ENCODE data around the gene DMBT1.

DMBT1 gene

GRCh38 chr10:122532601-122533296 lies 27.8 kb upstream of the DMBT1 start:
- Mint-ChIP-seq H3K36me3 (ENCODE audit: low read depth) (no peaks in the 10 kb centered on the region), H3K27ac (no peak overlapping the region), H3K4me1 (ENCODE audit: low read depth) (no peaks in the 10 kb centered on the region)

DNA sequence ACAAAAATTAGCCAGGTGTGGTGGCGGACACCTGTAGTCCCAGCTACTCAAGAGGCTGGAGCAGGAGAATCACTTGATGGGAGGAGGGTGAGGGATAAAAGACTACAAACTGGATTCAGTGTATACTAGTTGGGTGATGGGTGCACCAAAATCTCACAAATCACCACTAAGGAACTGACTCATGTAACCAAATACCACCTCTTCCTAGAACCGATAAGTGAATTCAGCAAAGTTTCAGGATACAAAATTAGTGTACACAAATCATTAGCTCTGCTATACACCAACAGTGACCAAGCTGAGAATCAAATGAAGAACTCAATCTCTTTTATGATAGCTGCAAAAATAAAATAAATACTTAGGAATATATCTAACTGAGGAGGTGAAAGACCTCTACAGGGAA lies 23.0 kb upstream of the DMBT1 start:
- Mint-ChIP-seq H3K4me1 (ENCODE audit: low read depth) (peaks cover 21% of the 10 kb centered on the region), H3K27ac (no peak overlapping the region), H3K27me3 (peaks cover 6% of the 10 kb centered on the region), H3K9me3 (no peaks in the 10 kb centered on the region), H3K36me3 (ENCODE audit: low read depth) (no peaks in the 10 kb centered on the region), H3K4me3 (no peak overlapping the region)

More at GRCh38 chr10:122532601-122533296, 27.8 kb upstream of the DMBT1 start:
- peaks cover 20% of the 10 kb centered on the region for H3K27me3 Mint-ChIP-seq
- H3K9me3 Mint-ChIP-seq: no peaks in the 10 kb centered on the region
- H3K4me3 Mint-ChIP-seq: no peak overlapping the region

DNA sequence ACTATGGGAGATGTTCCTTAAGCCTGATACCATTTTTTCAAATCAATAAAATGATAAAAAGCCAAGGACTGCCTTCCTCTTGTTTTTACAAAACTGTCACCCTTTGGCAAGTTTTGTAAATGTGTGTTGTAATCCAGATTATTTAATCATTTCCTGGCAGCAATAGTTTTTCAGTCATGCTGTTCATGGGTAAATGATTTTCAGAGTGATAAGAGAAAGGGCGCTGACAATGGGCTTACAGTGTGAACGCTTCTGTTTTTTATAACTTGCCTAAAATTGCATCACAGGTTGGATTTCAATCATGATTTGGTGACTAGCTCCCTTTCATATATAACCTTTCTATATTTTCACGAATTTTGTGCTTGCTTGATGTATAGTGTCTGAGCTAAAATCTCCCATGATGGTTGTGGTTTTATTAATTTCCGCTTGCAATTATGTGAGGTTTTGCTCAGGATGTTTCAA lies 19.0 kb upstream of the DMBT1 start:
- Mint-ChIP-seq H3K36me3 (ENCODE audit: low read depth) (no peaks in the 10 kb centered on the region), H3K27ac (no peak overlapping the region), H3K9me3 (no peaks in the 10 kb centered on the region), H3K4me3 (no peak overlapping the region), H3K27me3 (peaks cover 3% of the 10 kb centered on the region), H3K4me1 (ENCODE audit: low read depth) (peaks cover 31% of the 10 kb centered on the region)

- H3K9me3 Mint-ChIP-seq: no peaks in the 10 kb centered on the region
- peaks cover 31% of the 10 kb centered on the region for H3K4me1 Mint-ChIP-seq (ENCODE audit: low read depth)
- no peak overlapping the region for H3K27ac Mint-ChIP-seq
- H3K4me3 Mint-ChIP-seq: no peak overlapping the region
- no peaks in the 10 kb centered on the region for H3K27me3 Mint-ChIP-seq
- H3K36me3 Mint-ChIP-seq (ENCODE audit: low read depth): no peaks in the 10 kb centered on the region
Measured at GRCh38 chr10:122543676-122544445, 16.7 kb upstream of the DMBT1 start.

DNA sequence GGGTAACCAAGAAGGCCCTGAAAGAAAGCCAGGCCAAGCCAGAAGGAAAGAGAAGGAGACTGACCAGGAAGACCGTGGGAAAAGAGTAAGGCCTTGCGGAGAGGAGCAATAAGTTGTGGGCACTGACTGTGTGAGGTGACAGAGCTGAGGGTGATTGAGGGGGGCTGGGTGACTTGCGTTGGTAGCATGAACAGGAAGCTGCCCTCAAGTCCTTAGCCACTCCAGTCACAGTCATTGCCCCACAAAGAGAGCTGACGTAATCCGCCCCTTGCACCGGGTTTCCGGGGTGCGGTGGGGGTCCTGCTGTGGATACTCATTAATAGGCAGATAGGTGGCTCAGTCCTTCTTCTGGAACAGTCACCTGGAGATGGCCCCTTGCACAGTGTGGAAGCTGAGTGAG lies 16.1 kb upstream of the DMBT1 start:
- Mint-ChIP-seq H3K27me3 (no peaks in the 10 kb centered on the region), H3K4me3 (no peak overlapping the region), H3K36me3 (ENCODE audit: low read depth) (no peaks in the 10 kb centered on the region), H3K4me1 (ENCODE audit: low read depth) (peaks cover 31% of the 10 kb centered on the region), H3K27ac (no peak overlapping the region), H3K9me3 (no peaks in the 10 kb centered on the region)

DNA sequence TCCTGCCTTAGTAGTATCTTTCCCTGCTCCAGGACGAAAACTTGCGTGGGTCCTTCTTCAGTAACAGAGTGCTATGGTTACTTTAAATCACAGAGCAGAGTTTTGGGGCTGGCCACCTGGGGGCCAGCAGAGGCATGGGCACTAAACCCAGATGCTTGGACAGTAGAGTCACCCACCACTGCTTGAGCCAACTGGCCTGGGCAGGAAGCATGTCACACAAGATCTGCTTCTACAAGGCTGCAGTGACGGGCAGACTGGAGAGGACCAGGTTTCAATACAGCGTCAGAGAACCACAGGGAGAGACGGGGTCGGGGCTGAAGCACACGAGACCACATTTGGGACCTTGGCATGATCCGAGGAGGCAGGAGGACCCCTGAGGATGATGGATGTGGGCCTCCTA lies 14.3 kb upstream of the DMBT1 start:
- Mint-ChIP-seq H3K4me3 (no peak overlapping the region), H3K27ac (no peak overlapping the region)

GRCh38 chr10:122548407-122549085 lies 12.0 kb upstream of the DMBT1 start:
- Mint-ChIP-seq H3K9me3 (no peaks in the 10 kb centered on the region), H3K4me1 (ENCODE audit: low read depth) (peaks cover 22% of the 10 kb centered on the region), H3K27me3 (no peaks in the 10 kb centered on the region), H3K27ac (no peak overlapping the region), H3K36me3 (ENCODE audit: low read depth) (no peaks in the 10 kb centered on the region), H3K4me3 (no peak overlapping the region)

More for the DNA sequence above, 14.3 kb upstream of the DMBT1 start:
- Mint-ChIP-seq H3K36me3 (ENCODE audit: low read depth) (no peaks in the 10 kb centered on the region), H3K27me3 (no peaks in the 10 kb centered on the region), H3K9me3 (no peaks in the 10 kb centered on the region), H3K4me1 (ENCODE audit: low read depth) (peaks cover 30% of the 10 kb centered on the region)

DNA sequence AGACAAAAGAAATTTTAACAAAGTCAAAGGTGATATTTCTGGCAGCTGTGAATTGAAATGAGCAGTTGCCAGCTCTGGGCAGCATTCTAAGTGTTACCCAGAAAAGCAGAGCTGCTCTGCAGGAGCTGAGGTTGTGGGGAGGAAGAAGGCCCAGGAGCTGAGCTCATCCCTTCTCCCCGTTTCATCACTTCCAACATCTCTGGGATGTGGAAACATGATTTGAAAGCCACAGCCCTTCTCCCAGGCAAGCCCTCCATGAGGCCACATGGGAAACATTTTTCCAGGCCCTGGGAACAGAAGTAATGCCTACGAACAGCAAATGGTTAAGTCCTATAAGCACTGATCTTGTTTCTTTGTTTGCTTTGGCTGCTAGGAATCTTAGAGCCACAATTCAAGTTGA lies 10.9 kb upstream of the DMBT1 start:
- Mint-ChIP-seq H3K27ac (no peak overlapping the region), H3K27me3 (no peaks in the 10 kb centered on the region), H3K9me3 (no peaks in the 10 kb centered on the region), H3K4me3 (no peak overlapping the region), H3K36me3 (ENCODE audit: low read depth) (no peaks in the 10 kb centered on the region), H3K4me1 (ENCODE audit: low read depth) (peaks cover 13% of the 10 kb centered on the region)

DNA sequence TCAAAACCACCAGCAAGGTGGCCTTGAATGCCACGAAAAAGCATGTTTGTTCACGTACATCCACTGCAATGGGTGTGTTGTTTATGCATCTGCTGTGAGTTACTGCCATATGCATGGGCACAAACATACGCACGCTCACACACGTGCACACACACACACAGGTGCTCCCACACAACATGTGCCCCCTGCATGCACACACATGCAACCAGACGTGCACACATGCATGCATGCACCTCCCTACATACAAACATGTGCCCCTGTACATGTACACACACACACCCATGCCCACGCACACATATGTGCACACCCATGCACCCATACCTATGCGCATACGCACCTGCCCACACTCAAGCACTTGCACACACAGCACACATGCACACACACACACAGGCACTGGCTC lies 10.1 kb upstream of the DMBT1 start:
- no peak overlapping the region for H3K4me3 Mint-ChIP-seq
- no peaks in the 10 kb centered on the region for H3K36me3 Mint-ChIP-seq (ENCODE audit: low read depth)
- no peaks in the 10 kb centered on the region for H3K9me3 Mint-ChIP-seq
- H3K27me3 Mint-ChIP-seq: no peaks in the 10 kb centered on the region
- peaks cover 13% of the 10 kb centered on the region for H3K4me1 Mint-ChIP-seq (ENCODE audit: low read depth)
- H3K27ac Mint-ChIP-seq: no peak overlapping the region

DNA sequence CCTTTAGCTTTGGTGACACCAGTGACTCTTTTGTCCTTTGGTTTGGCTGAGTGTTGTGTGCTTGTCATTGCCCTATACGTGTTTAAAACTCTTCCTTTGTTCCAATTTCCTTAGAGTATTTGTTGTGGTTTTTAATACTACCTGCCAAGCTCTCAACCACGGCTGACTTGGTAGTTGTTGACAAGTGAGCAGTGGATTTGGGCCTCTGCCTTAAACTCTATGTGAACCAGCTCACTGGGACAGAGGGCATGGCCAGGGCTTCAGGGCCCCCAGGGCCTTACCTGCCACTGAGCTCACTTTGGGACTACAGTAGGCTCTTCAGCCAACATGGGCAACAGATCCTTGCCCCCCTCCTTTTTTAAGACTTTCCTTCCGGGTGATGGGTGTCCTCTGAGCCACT lies 9.6 kb upstream of the DMBT1 start:
- H3K4me1 Mint-ChIP-seq (ENCODE audit: low read depth): peaks cover 13% of the 10 kb centered on the region
- no peaks in the 10 kb centered on the region for H3K36me3 Mint-ChIP-seq (ENCODE audit: low read depth)
- H3K27ac Mint-ChIP-seq: no peak overlapping the region
- H3K4me3 Mint-ChIP-seq: no peak overlapping the region
- no peaks in the 10 kb centered on the region for H3K27me3 Mint-ChIP-seq
- H3K9me3 Mint-ChIP-seq: no peaks in the 10 kb centered on the region

GRCh38 chr10:122551450-122551849 lies 9.1 kb upstream of the DMBT1 start:
- Mint-ChIP-seq H3K4me3 (no peak overlapping the region), H3K9me3 (no peaks in the 10 kb centered on the region), H3K27ac (no peak overlapping the region), H3K27me3 (no peaks in the 10 kb centered on the region), H3K36me3 (ENCODE audit: low read depth) (no peaks in the 10 kb centered on the region), H3K4me1 (ENCODE audit: low read depth) (peaks cover 13% of the 10 kb centered on the region)

GRCh38 chr10:122553341-122553740 lies 7.2 kb upstream of the DMBT1 start:
- no peak overlapping the region for H3K4me3 Mint-ChIP-seq
- no peaks in the 10 kb centered on the region for H3K9me3 Mint-ChIP-seq
- peaks cover 17% of the 10 kb centered on the region for H3K4me1 Mint-ChIP-seq (ENCODE audit: low read depth)
- no peak overlapping the region for H3K27ac Mint-ChIP-seq
- no peaks in the 10 kb centered on the region for H3K36me3 Mint-ChIP-seq (ENCODE audit: low read depth)
- no peaks in the 10 kb centered on the region for H3K27me3 Mint-ChIP-seq

- H3K36me3 Mint-ChIP-seq (ENCODE audit: low read depth): no peaks in the 10 kb centered on the region
- H3K27me3 Mint-ChIP-seq: no peaks in the 10 kb centered on the region
- peaks cover 27% of the 10 kb centered on the region for H3K4me1 Mint-ChIP-seq (ENCODE audit: low read depth)
- H3K4me3 Mint-ChIP-seq: no peak overlapping the region
- H3K9me3 Mint-ChIP-seq: no peaks in the 10 kb centered on the region
- H3K27ac Mint-ChIP-seq: no peak overlapping the region
Measured at GRCh38 chr10:122554131-122555036, 6.2 kb upstream of the DMBT1 start.

GRCh38 chr10:122555442-122555841 lies 5.1 kb upstream of the DMBT1 start:
- Mint-ChIP-seq H3K9me3 (no peaks in the 10 kb centered on the region), H3K4me3 (no peak overlapping the region), H3K27me3 (no peaks in the 10 kb centered on the region), H3K27ac (no peak overlapping the region), H3K36me3 (ENCODE audit: low read depth) (no peaks in the 10 kb centered on the region), H3K4me1 (ENCODE audit: low read depth) (peaks cover 33% of the 10 kb centered on the region)

Measured in stimulated activated naive CD8-positive, alpha-beta T cell treated with anti-CD3 and anti-CD28 coated beads, Interleukin-15, Interleukin-2, amounts not matched to agents 100 ng/mL and 50 ng/mL, for 24 hours (primary cell).